Spleen (tissue), 11 donors: ENCODE measurements around the gene BEST1. TPM values are rescaled to one million over a fixed set of nuclear protein-coding genes. Genes with fewer than 3 reads are reported as not detected.
A peak's percentile ranks its signal among the peaks of the same experiment; 100 is the strongest.
"Not testable (repeated sequence)": the region's sequence is repeated elsewhere in the genome, so short reads cannot be mapped to it uniquely, and the experiment has no call there.

Source experiments
- DNase-seq: peaks from one replicate; pipeline ENCODE4 v3.0.0-alpha.2; 2020
- H3K27ac ChIP-seq, 8 donors: fragments of 200-600 bp; sonication (generic) in 7 of 8; 1 replicate in 4 of 8; 2 replicates in 4 of 8; pipeline versions ENCODE4 v1.5.0 to v1.8.0; 2016 to 2021; ENCODE audit warnings: inconsistent platforms in 4 of 8, mild to moderate bottlenecking in 4 of 8, moderate library complexity in 1 of 8
- H3K27me3 ChIP-seq, 7 donors: fragments of 200-600 bp; sonication (generic) in 6 of 7; replicated peaks in 1 of 7; 1 replicate in 4 of 7; 2 replicates in 3 of 7; pipeline versions ENCODE4 v1.5.0 to v1.8.0; 2016 to 2021; ENCODE audit warnings: inconsistent platforms in 3 of 7, mild to moderate bottlenecking in 1 of 7
- H3K36me3 ChIP-seq, 6 donors: fragments of 200-600 bp; sonication (generic) in 5 of 6; 1 replicate in 4 of 6; 2 replicates in 2 of 6; pipeline versions ENCODE4 v1.5.0 to v1.8.0; 2016 to 2021; ENCODE audit warnings: inconsistent platforms in 2 of 6
- H3K4me1 ChIP-seq, 6 donors: fragments of 200-600 bp; sonication (generic) in 5 of 6; 1 replicate in 3 of 6; 2 replicates in 3 of 6; pipeline versions ENCODE4 v1.5.0 to v1.8.0; 2016 to 2021; ENCODE audit warnings: inconsistent platforms in 3 of 6
- H3K4me3 ChIP-seq, 8 donors: fragments of 200-600 bp; sonication (generic) in 7 of 8; 1 replicate in 4 of 8; 2 replicates in 4 of 8; pipeline versions ENCODE4 v1.5.0 to v1.8.0; 2016 to 2021; ENCODE audit warnings: inconsistent platforms in 4 of 8, mild to moderate bottlenecking in 4 of 8, moderate library complexity in 2 of 8
- H3K9me3 ChIP-seq, 8 donors: fragments of 200-600 bp; sonication (generic) in 7 of 8; 1 replicate in 4 of 8; 2 replicates in 4 of 8; pipeline versions ENCODE4 v1.5.0 to v1.8.0; 2016 to 2021; ENCODE audit warnings: inconsistent platforms in 4 of 8
- CTCF ChIP-seq, 11 experiments: fragments of 200-600 bp in 7 of 11; fragments of 450-650 bp in 4 of 11; sonication (generic) in 4 of 11; IDR thresholded peaks in 8 of 11; conservative IDR thresholded peaks in 3 of 11; 1 replicate in 7 of 11; 2 replicates in 4 of 11; pipeline versions ENCODE4 v1.4.0 to v1.8.0; 2016 to 2021; ENCODE audit warnings: antibody characterized with exemption in 11 of 11, inconsistent platforms in 4 of 11, mild to moderate bottlenecking in 1 of 11
- POLR2A ChIP-seq, 3 donors: fragments of 450-650 bp; IDR thresholded peaks; one replicate each; pipeline ENCODE4 v1.5.1; 2017; ENCODE audit warnings: antibody characterized with exemption in 3 of 3, mild to moderate bottlenecking in 1 of 3
- POLR2AphosphoS5 ChIP-seq, 3 donors: sonication (generic); formaldehyde crosslinking; IDR thresholded peaks; one replicate each; pipeline ENCODE4 v1.5.1; 2017; ENCODE audit warnings: antibody characterized with exemption in 3 of 3
- WGBS, 5 donors: extraction: QIAGEN DNeasy Blood & Tissue Kit in 3 of 5; methylation state at CpG; one replicate each; pipeline versions ENCODE4 v1.1.5 to v1.1.7; 2013 to 2018; 5-methylcytosine and 5-hydroxymethylcytosine counted together
- intact Hi-C: fragments of 100-400 bp; cut with DNase I; formaldehyde crosslinking; loops from one replicate; pipeline ENCODE4 v1.15.0; 2023; ENCODE audit warnings: low total_unique reads
- polyA plus RNA-seq, 3 donors: library from polyadenylated mRNA; stranded (reverse); fragments of 200-250 nt; gene quantifications; one replicate each; pipeline ENCODE4 v1.2.1, GENCODE V29; 2013
- total RNA-seq, 7 donors: library from RNA; depleted of rRNA in 3 of 7; stranded (reverse); fragments of >200 nt in 3 of 7; fragmentation: NEBNext Ultra II Directional in 4 of 7; extraction: Animal tissue kit (Norgen Biotek cat#: 25700) in 4 of 7; gene quantifications; one replicate each; pipeline versions ENCODE4 v1.1.0 to v1.2.1, GENCODE V29; 2016 to 2021
- donor health status: healthy with polysubstance abuse.
- donor health status: DM: no; HTN: no; CAD: no; lungs with moderate emphysema.
- donor health status: DM: no; HTN: no; CAD: no.
- donor health status: Bipolar disorder and iron deficiency.
- donor health status: healthy.
- donor health status: DM: no; HTN: no; CAD: no.
- donor health status: DM: yes; HTN: yes; CAD: no.

Gene BEST1
- total and polyA plus RNA-seq, 10 donors, result 2.6 to 20.4 (median 10.8) TPM

- Histone ChIP-seq H3K27ac (no peak overlapping the region), H3K4me3 (no peak overlapping the region), H3K4me1 (peaks cover 3 to 59% (median 32%) of the 10 kb centered on the region in 6 donors), H3K9me3 (no peaks in the 10 kb centered on the region), H3K27me3 (peaks cover 0 to 22% (median 4%) of the 10 kb centered on the region in 7 donors), H3K36me3 (peaks cover 0 to 15% (median 0%) of the 10 kb centered on the region in 6 donors)
- DNase-seq, result no peak
- intact Hi-C loops, result no loop called here
- WGBS, 5 donors, result 88 to 95% (median 93%) methylated on average over 3 of the region's 3 CpGs
- no peak for TF ChIP-seq POLR2A (IDR thresholded peaks at IDR 0.05)
- no peak for TF ChIP-seq POLR2AphosphoS5 (IDR thresholded peaks at IDR 0.05)
- TF ChIP-seq CTCF (IDR thresholded peaks at IDR 0.05 in 8 of 11, conservative IDR thresholded peaks at IDR 0.05 in 3 of 11), result no peak
Measured at GRCh38 chr11:61952882-61953281, 2.7 kb downstream of the BEST1 start.

- intact Hi-C loops, DNase-seq, H3K4me3 ChIP-seq, H3K9me3 ChIP-seq: not testable (repeated sequence)
- 89 to 96% (median 93%) methylated on average over 5 of the region's 5 CpGs for WGBS, 5 donors
- Histone ChIP-seq H3K4me1 (peaks cover 3 to 55% (median 35%) of the 10 kb centered on the region in 6 donors), H3K27me3 (peaks cover 0 to 22% (median 4%) of the 10 kb centered on the region in 7 donors), H3K36me3 (peaks cover 0 to 22% (median 3%) of the 10 kb centered on the region in 6 donors), H3K27ac (peak overlapping the region in 2 of 8 donors; percentile 91 to 98)
Measured at GRCh38 chr11:61953632-61954031, 3.5 kb downstream of the BEST1 start.

- no peak for TF ChIP-seq POLR2AphosphoS5 (IDR thresholded peaks at IDR 0.05)
- no peaks in the 10 kb centered on the region for H3K9me3 ChIP-seq
- H3K4me3 ChIP-seq, result peak overlapping the region in 4 of 8 donors; percentile 6 to 71 (median 44)
- intact Hi-C loops, result no loop called here
- WGBS, 5 donors, result 88 to 93% (median 91%) methylated on average over 9 of the region's 9 CpGs
- peak overlapping the region in 7 of 8 donors; percentile 67 to 98 (median 90) for H3K27ac ChIP-seq
- H3K36me3 ChIP-seq, result peaks cover 0 to 28% (median 3%) of the 10 kb centered on the region in 6 donors
- no peak for DNase-seq
- H3K4me1 ChIP-seq, result peaks cover 3 to 56% (median 34%) of the 10 kb centered on the region in 6 donors
- H3K27me3 ChIP-seq, result peaks cover 0 to 22% (median 4%) of the 10 kb centered on the region in 7 donors
Measured at GRCh38 chr11:61954106-61954850, 4.1 kb downstream of the BEST1 start.

GRCh38 chr11:61954851-61955421 lies 4.8 kb downstream of the BEST1 start:
- TF ChIP-seq POLR2A (IDR thresholded peaks at IDR 0.05) (peak in 1 of 3 donors; percentile 1), CTCF (IDR thresholded peaks at IDR 0.05 in 8 of 11, conservative IDR thresholded peaks at IDR 0.05 in 3 of 11) (peak in 6 of 11 experiments; percentile 13 to 58 (median 27)), POLR2AphosphoS5 (IDR thresholded peaks at IDR 0.05) (peak; percentile 75 to 87 (median 83))
- Histone ChIP-seq H3K36me3 (peaks cover 0 to 34% (median 3%) of the 10 kb centered on the region in 6 donors), H3K4me1 (peaks cover 3 to 54% (median 31%) of the 10 kb centered on the region in 6 donors), H3K9me3 (no peaks in the 10 kb centered on the region), H3K27ac (peak overlapping the region; percentile 27 to 98 (median 90)), H3K27me3 (peaks cover 0 to 22% (median 4%) of the 10 kb centered on the region in 7 donors), H3K4me3 (peak overlapping the region; percentile 21 to 71 (median 36))
- DNase-seq, result peak; percentile 91
- intact Hi-C loops, result no loop called here
- 8 to 11% (median 8%) methylated on average over 18 to 21 of the region's 21 CpGs for WGBS, 5 donors
